BJ (cell line): ENCODE data around the gene CEP78. TPM values are rescaled to one million over a fixed set of nuclear protein-coding genes. Genes with fewer than 3 reads are reported as not detected.

Experiments used
- CTCF ChIA-PET: fragments of 350-600 bp; formaldehyde crosslinking; extraction: SDS; loops from one replicate; lab custom pipeline; 2021; ENCODE audit warnings: antibody characterized with exemption, inconsistent platforms; lab: Yijun Ruan, JAX
- POLR2A ChIA-PET: fragments of 300-600 bp; sonication (Branson Sonifier 250); formaldehyde crosslinking; extraction: SDS; loops from one replicate; lab custom pipeline; 2021; ENCODE audit warnings: antibody characterized with exemption; lab: Charles Lee
- DNase-seq: peaks from one replicate; pipeline ENCODE4 v3.0.0-alpha.2; 2011; ENCODE audit warnings: low read depth
- H3K27me3 ChIP-seq: 2 replicates; pipeline ENCODE4 v1.6.0; 2011; ENCODE audit warnings: low read length; ENCODE audit not compliant: control insufficient read depth, insufficient read depth
- H3K36me3 ChIP-seq: 2 replicates; pipeline ENCODE4 v1.5.1; 2011; ENCODE audit warnings: low read length; ENCODE audit not compliant: control insufficient read depth, insufficient read depth
- H3K4me3 ChIP-seq: 2 replicates; pipeline ENCODE4 v1.5.1; 2011; ENCODE audit warnings: low read depth, mild to moderate bottlenecking, control low read depth, low read length
- CTCF ChIP-seq: IDR thresholded peaks from 2 replicates; pipeline ENCODE4 v1.5.1; 2011; ENCODE audit warnings: low read depth, mild to moderate bottlenecking, control low read depth, inconsistent platforms, low read length, moderate library complexity; ENCODE audit not compliant: insufficient read depth
- polyA plus RNA-seq: library from polyadenylated mRNA; depleted of rRNA; stranded (reverse); fragments of >200 nt; gene quantifications from 2 replicates; pipeline ENCODE4 v1.2.3, GENCODE V29; 2011

Gene CEP78
- polyA plus RNA-seq, 1 experiment, result 4.5 TPM

- no peaks in the 10 kb centered on the region for H3K27me3 ChIP-seq
- H3K36me3 ChIP-seq, result no peaks in the 10 kb centered on the region
- CTCF ChIA-PET, result no interaction called here
These were observed 25.0 kb upstream of the CEP78 start for GRCh38 chr9:78210841-78211301.

GRCh38 chr9:78212868-78213267 lies 23.0 kb upstream of the CEP78 start:
- TF ChIP-seq CTCF, result no peak
- DNase-seq, result no peak
- H3K4me3 ChIP-seq, result no peak overlapping the region
- H3K36me3 ChIP-seq, result no peaks in the 10 kb centered on the region
- POLR2A ChIA-PET, result no interaction called here
- CTCF ChIA-PET, result no interaction called here
- H3K27me3 ChIP-seq, result no peaks in the 10 kb centered on the region

More at GRCh38 chr9:78210841-78211301, 25.0 kb upstream of the CEP78 start:
- POLR2A ChIA-PET, result no interaction called here
- TF ChIP-seq CTCF, result no peak
- no peak for DNase-seq
- H3K4me3 ChIP-seq, result no peak overlapping the region

- CTCF ChIA-PET, result interaction anchor here (1.1 to 1.3 kb wide), 2 partner anchors 179 to 232 kb away, joined by 3 read pairs; no protein-coding TSS in a partner anchor
- DNase-seq, result no peak
These were observed 22.2 kb upstream of the CEP78 start for GRCh38 chr9:78213712-78214111.

GRCh38 chr9:78214492-78214891 lies 21.4 kb upstream of the CEP78 start:
- ChIA-PET CTCF (interaction anchor here (0.8 to 1.3 kb wide), 3 partner anchors 180 to 1532 kb away, joined by 3 read pairs; no protein-coding TSS in a partner anchor), POLR2A (no interaction called here)
- no peak for TF ChIP-seq CTCF
- H3K4me3 ChIP-seq, result no peak overlapping the region
- H3K27me3 ChIP-seq, result no peaks in the 10 kb centered on the region
- DNase-seq, result no peak
- no peaks in the 10 kb centered on the region for H3K36me3 ChIP-seq

More at GRCh38 chr9:78213712-78214111, 22.2 kb upstream of the CEP78 start:
- peak; percentile 26 for TF ChIP-seq CTCF
- POLR2A ChIA-PET, result no interaction called here
- Histone ChIP-seq H3K36me3 (no peaks in the 10 kb centered on the region), H3K27me3 (no peaks in the 10 kb centered on the region), H3K4me3 (no peak overlapping the region)

- peak; percentile 26 for DNase-seq
- no peak for TF ChIP-seq CTCF
- CTCF ChIA-PET, result interaction anchor here (1.1 kb wide), 1 partner anchor 19 kb away, joined by 3 read pairs; no protein-coding TSS in a partner anchor
These were observed 20.2 kb upstream of the CEP78 start for GRCh38 chr9:78215706-78216105.

More at GRCh38 chr9:78215706-78216105, 20.2 kb upstream of the CEP78 start:
- POLR2A ChIA-PET, result interaction anchor here (0.6 to 0.7 kb wide), 2 partner anchors 8 to 11 kb away, joined by 6 to 7 read pairs; no protein-coding TSS in a partner anchor
- Histone ChIP-seq H3K27me3 (0 out of 2 replicates have a peak, but pooled peaks cover 1% of the 10 kb centered on the region), H3K36me3 (no peaks in the 10 kb centered on the region), H3K4me3 (no peak overlapping the region)
